ENCODE data around the gene TBL2. TPM values are rescaled to one million over a fixed set of nuclear protein-coding genes. Genes with fewer than 3 reads are reported as not detected.

Gene TBL2
- total and polyA plus RNA-seq, 2 donors (not counting 1 experiment from before 2014, with no cell fraction given), result 15.1 to 34.6 TPM

DNA sequence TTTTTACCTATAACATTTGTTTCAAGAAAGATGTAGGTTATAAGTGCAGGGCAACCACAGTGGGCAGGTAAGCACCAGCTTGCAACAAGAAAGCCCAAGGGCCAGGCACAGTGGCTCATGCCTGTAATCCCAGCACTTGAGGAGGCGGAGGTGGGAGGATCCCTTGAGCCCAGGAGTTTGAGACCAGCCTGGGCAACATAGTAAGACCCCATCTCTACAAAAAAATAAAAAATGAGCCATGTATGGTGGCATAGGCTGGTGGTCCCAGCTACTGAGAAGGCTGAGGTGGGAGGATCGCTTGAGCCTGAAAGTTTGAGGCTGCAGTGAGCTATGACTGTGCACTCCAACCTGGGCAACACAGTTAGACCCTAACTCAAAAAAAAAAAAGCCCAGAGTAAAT is 33.7 kb downstream of the TBL2 start:
- Histone ChIP-seq H3K4me2 (replicated peaks; ENCODE audit: low read depth, low read length, poor library complexity, severe bottlenecking) (no peak overlapping the region), H3K27me3 (replicated peaks in 1 of 4; ENCODE audit: control extremely low read depth in 1 of 4, control insufficient read depth in 3 of 4, insufficient read depth in 4 of 4, low read length in 3 of 4) (no peaks in the 10 kb centered on the region), H3K36me3 (replicated peaks in 1 of 2; ENCODE audit: control extremely low read depth in 1 of 2, control insufficient read depth in 1 of 2, extremely low read depth in 1 of 2, insufficient read depth in 2 of 2, low read length in 1 of 2) (peaks cover 0 to 49% of the 10 kb centered on the region in 2 experiments), H3K79me2 (ENCODE audit: control insufficient read depth, insufficient read depth, low read length) (peaks cover 89% of the 10 kb centered on the region), H2AFZ (ENCODE audit: insufficient read depth, low read depth, low read length, poor library complexity, severe bottlenecking) (no peak overlapping the region), H3K27ac (ENCODE audit: low read length in 2 of 2) (no peak overlapping the region), H4K20me1 (ENCODE audit: control insufficient read depth, insufficient read depth, low read length, poor library complexity, severe bottlenecking) (peaks cover 71% of the 10 kb centered on the region), H3K9me3 (ENCODE audit: control extremely low read depth in 1 of 3, control insufficient read depth in 2 of 3, insufficient read depth in 1 of 3, low read length in 2 of 3) (no peaks in the 10 kb centered on the region), H3K4me1 (ENCODE audit: control insufficient read depth in 2 of 2, insufficient read depth in 2 of 2, low read length in 2 of 2) (no peaks in the 10 kb centered on the region), H3K4me3 (ENCODE audit: control extremely low read depth in 1 of 5, extremely low read depth in 1 of 5, insufficient read depth in 1 of 5, low read depth in 2 of 5, low read length in 4 of 5) (no peak overlapping the region), H3K9ac (ENCODE audit: low read length) (no peak overlapping the region)
- Mint-ChIP-seq H3K27me3 (no peaks in the 10 kb centered on the region), H3K4me1 (peaks cover 7% of the 10 kb centered on the region), H3K9me3 (ENCODE audit: insufficient read depth) (no peaks in the 10 kb centered on the region), H3K4me3 (no peak overlapping the region), H3K27ac (no peak overlapping the region)
- no peak for ATAC-seq (ENCODE audit: low read depth)
- ChIA-PET POLR2A (no interaction called here), CTCF (no interaction called here)
- WGBS (ENCODE audit: insufficient coverage), result no CpG with 5 or more reads among the region's 2 CpGs
- DNase-seq, result no peak
- TF ChIP-seq, protein P1, sequence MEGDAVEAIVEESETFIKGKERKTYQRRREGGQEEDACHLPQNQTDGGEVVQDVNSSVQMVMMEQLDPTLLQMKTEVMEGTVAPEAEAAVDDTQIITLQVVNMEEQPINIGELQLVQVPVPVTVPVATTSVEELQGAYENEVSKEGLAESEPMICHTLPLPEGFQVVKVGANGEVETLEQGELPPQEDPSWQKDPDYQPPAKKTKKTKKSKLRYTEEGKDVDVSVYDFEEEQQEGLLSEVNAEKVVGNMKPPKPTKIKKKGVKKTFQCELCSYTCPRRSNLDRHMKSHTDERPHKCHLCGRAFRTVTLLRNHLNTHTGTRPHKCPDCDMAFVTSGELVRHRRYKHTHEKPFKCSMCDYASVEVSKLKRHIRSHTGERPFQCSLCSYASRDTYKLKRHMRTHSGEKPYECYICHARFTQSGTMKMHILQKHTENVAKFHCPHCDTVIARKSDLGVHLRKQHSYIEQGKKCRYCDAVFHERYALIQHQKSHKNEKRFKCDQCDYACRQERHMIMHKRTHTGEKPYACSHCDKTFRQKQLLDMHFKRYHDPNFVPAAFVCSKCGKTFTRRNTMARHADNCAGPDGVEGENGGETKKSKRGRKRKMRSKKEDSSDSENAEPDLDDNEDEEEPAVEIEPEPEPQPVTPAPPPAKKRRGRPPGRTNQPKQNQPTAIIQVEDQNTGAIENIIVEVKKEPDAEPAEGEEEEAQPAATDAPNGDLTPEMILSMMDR (IDR thresholded peaks at IDR 0.05), result no peak
- TF ChIP-seq EZH2 (IDR thresholded peaks at IDR 0.05; ENCODE audit: borderline replicate concordance, insufficient read depth, low read depth, low read length, poor library complexity, severe bottlenecking), result no peak
- intact Hi-C loops (cut with micrococcal nuclease), result no loop called here

- Histone ChIP-seq H3K4me3 (ENCODE audit: control extremely low read depth in 1 of 5, extremely low read depth in 1 of 5, insufficient read depth in 1 of 5, low read depth in 2 of 5, low read length in 4 of 5) (no peak overlapping the region), H2AFZ (ENCODE audit: insufficient read depth, low read depth, low read length, poor library complexity, severe bottlenecking) (no peak overlapping the region), H3K27me3 (replicated peaks in 1 of 4; ENCODE audit: control extremely low read depth in 1 of 4, control insufficient read depth in 3 of 4, insufficient read depth in 4 of 4, low read length in 3 of 4) (no peaks in the 10 kb centered on the region), H3K36me3 (replicated peaks in 1 of 2; ENCODE audit: control extremely low read depth in 1 of 2, control insufficient read depth in 1 of 2, extremely low read depth in 1 of 2, insufficient read depth in 2 of 2, low read length in 1 of 2) (peaks cover 0 to 64% of the 10 kb centered on the region in 2 experiments), H3K27ac (ENCODE audit: low read length in 2 of 2) (no peak overlapping the region), H3K4me2 (replicated peaks; ENCODE audit: low read depth, low read length, poor library complexity, severe bottlenecking) (no peak overlapping the region), H3K4me1 (ENCODE audit: control insufficient read depth in 2 of 2, insufficient read depth in 2 of 2, low read length in 2 of 2) (no peaks in the 10 kb centered on the region), H3K79me2 (ENCODE audit: control insufficient read depth, insufficient read depth, low read length) (peaks cover 68% of the 10 kb centered on the region), H4K20me1 (ENCODE audit: control insufficient read depth, insufficient read depth, low read length, poor library complexity, severe bottlenecking) (peaks cover 54% of the 10 kb centered on the region), H3K9me3 (ENCODE audit: control extremely low read depth in 1 of 3, control insufficient read depth in 2 of 3, insufficient read depth in 1 of 3, low read length in 2 of 3) (no peaks in the 10 kb centered on the region), H3K9ac (ENCODE audit: low read length) (no peak overlapping the region)
- H3K27ac Mint-ChIP-seq, result no peak overlapping the region
- 84% methylated on average over 9 of the region's 10 CpGs for WGBS (ENCODE audit: insufficient coverage)
- ChIA-PET CTCF (interaction anchor here (0.5 kb wide), 1 partner anchor 209 kb away, joined by 3 read pairs; no protein-coding TSS in a partner anchor), POLR2A (no interaction called here)
- no peaks in the 10 kb centered on the region for H3K27me3 Mint-ChIP-seq
- TF ChIP-seq, protein P1 (IDR thresholded peaks at IDR 0.05), result no peak
- TF ChIP-seq EZH2 (IDR thresholded peaks at IDR 0.05; ENCODE audit: borderline replicate concordance, insufficient read depth, low read depth, low read length, poor library complexity, severe bottlenecking), result no peak
- no peak overlapping the region for H3K4me3 Mint-ChIP-seq
- DNase-seq (no peak), ATAC-seq (ENCODE audit: low read depth) (no peak)
- H3K9me3 Mint-ChIP-seq (ENCODE audit: insufficient read depth), result no peaks in the 10 kb centered on the region
- peaks cover 2% of the 10 kb centered on the region for H3K4me1 Mint-ChIP-seq
- intact Hi-C loops (cut with micrococcal nuclease), result no loop called here
Observed at GRCh38 chr7:73541722-73542121, 36.7 kb downstream of the TBL2 start.
